Measurements from ENCODE around the gene SYF2.

DNA sequence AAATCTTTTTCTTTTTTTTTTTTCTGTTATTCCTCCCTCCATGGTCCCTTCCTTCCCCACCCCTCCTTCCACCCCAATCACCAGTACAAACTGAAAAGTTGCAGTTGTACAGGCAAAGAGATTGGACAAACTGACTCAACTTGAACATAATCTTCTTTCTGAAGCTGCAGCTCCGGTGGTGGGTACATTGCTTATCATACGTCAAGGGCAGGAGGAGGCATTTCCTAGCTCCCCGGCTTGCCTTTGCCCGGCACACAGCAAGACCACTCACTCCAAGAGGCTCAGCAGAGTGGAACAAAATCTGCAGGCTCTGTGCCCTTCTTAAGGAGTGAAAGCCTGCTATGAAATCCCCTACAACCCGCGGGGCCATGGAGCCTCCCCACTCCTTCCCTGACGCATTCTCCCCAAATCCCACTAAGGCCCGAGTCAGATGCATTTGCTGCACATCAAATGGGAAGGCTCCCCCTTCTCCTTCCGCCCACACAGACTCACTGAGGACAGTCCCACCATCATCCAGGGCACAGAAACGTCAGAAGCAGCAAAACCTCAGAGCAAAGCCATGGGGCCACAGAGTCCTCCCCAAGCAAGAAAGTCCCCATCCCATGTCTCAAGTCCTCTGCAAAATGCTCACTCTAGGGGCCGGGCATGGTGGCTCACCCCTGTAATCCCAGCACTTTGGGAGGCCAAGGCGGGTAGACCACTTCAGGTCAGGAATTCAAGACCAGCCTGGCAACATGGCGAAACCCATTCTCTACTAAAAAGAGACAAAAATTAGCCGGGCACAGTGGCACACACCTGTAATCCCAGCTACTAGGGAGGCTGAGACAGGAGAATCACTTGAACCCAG is 45.9 kb downstream of the SYF2 start:
- TF ChIP-seq POLR2A (IDR thresholded peaks at IDR 0.05): no peak
- TF ChIP-seq, protein P1, sequence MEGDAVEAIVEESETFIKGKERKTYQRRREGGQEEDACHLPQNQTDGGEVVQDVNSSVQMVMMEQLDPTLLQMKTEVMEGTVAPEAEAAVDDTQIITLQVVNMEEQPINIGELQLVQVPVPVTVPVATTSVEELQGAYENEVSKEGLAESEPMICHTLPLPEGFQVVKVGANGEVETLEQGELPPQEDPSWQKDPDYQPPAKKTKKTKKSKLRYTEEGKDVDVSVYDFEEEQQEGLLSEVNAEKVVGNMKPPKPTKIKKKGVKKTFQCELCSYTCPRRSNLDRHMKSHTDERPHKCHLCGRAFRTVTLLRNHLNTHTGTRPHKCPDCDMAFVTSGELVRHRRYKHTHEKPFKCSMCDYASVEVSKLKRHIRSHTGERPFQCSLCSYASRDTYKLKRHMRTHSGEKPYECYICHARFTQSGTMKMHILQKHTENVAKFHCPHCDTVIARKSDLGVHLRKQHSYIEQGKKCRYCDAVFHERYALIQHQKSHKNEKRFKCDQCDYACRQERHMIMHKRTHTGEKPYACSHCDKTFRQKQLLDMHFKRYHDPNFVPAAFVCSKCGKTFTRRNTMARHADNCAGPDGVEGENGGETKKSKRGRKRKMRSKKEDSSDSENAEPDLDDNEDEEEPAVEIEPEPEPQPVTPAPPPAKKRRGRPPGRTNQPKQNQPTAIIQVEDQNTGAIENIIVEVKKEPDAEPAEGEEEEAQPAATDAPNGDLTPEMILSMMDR (IDR thresholded peaks at IDR 0.05): no peak

Measured in adrenal gland (tissue), 5 donors.